ENCODE data around the gene PKNOX2. TPM values are rescaled to one million over a fixed set of nuclear protein-coding genes. Genes with fewer than 3 reads are reported as not detected.

PKNOX2 gene
- total and polyA plus RNA-seq, 9 donors, result 10.6 to 42.3 (median 30.0) TPM

DNA sequence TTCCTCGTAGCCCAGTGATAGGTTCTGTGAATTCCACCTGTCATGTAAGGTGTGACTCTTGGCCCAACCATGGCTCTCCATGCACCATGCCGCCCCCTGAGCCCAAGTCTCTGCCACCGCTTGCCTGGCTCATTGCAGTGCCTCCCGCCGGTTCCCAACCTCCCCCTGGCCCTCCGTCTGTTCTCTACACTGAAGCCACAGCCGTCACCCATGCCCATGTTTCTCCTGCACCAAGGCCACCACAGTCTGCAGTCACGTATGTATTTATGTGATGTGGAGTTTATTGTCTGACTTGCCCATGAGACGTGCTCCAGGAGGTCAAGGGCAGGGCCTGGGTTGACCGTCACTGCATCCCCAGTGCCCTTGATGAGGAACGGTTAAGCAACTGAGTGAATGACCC is 35.9 kb downstream of the PKNOX2 start:
- H3K27me3 ChIP-seq, result no peaks in the 10 kb centered on the region
- H3K9me3 ChIP-seq, result no peaks in the 10 kb centered on the region
- TF ChIP-seq EP300 (IDR thresholded peaks at IDR 0.05) (no peak), POLR2A (IDR thresholded peaks at IDR 0.05) (no peak)
- TF ChIP-seq, protein P1, sequence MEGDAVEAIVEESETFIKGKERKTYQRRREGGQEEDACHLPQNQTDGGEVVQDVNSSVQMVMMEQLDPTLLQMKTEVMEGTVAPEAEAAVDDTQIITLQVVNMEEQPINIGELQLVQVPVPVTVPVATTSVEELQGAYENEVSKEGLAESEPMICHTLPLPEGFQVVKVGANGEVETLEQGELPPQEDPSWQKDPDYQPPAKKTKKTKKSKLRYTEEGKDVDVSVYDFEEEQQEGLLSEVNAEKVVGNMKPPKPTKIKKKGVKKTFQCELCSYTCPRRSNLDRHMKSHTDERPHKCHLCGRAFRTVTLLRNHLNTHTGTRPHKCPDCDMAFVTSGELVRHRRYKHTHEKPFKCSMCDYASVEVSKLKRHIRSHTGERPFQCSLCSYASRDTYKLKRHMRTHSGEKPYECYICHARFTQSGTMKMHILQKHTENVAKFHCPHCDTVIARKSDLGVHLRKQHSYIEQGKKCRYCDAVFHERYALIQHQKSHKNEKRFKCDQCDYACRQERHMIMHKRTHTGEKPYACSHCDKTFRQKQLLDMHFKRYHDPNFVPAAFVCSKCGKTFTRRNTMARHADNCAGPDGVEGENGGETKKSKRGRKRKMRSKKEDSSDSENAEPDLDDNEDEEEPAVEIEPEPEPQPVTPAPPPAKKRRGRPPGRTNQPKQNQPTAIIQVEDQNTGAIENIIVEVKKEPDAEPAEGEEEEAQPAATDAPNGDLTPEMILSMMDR (IDR thresholded peaks at IDR 0.05), result no peak
- H3K4me1 ChIP-seq (ENCODE audit: insufficient read depth), result peaks cover 18% of the 10 kb centered on the region
- no peaks in the 10 kb centered on the region for H3K36me3 ChIP-seq
- no peak for DNase-seq
- H3K4me3 ChIP-seq, result no peak overlapping the region
- H3K27ac ChIP-seq, result no peak overlapping the region
- intact Hi-C loops (cut with DNase I), result no loop called here
- 92 to 96% (median 96%) methylated on average over 11 of the region's 11 CpGs for WGBS, 3 donors

DNA sequence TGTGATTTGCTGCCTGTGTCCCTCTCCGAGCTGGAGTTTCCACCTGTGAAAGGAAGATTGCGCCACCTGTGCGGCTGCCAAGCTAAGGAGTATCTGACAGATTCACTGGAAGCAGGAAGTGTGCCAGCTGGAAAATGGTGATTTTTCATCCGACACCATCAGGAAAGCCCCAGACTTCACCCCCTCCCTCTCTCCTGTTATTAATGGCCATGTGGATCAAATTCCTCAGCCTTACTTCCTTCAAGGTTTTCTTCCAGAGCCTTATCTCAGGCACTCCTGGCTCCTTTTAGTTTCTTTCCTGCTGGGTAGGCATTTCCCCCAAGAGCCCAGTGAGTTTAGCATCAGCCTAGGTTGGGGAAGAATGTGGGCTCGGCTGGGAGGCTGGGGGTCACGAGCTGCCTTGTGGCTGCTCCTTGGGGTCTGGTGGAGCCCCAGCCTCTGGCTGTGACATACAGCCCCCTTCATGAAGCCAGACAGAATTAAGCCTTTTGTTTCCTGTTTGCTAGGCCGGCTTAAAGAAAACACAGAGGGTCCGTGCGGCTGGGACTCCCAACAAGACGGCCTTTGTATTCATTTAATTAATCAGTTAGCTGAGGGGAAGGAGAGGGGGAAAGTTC is 37.1 kb downstream of the PKNOX2 start:
- peak; percentile 39 to 65 (median 57) for DNase-seq
- H3K4me1 ChIP-seq (ENCODE audit: insufficient read depth), result peaks cover 16% of the 10 kb centered on the region
- no peaks in the 10 kb centered on the region for H3K36me3 ChIP-seq
- TF ChIP-seq POLR2A (IDR thresholded peaks at IDR 0.05), result no peak
- no peak for TF ChIP-seq EP300 (IDR thresholded peaks at IDR 0.05)
- TF ChIP-seq, protein P1 (IDR thresholded peaks at IDR 0.05), result no peak
- H3K27me3 ChIP-seq, result no peaks in the 10 kb centered on the region
- intact Hi-C loops (cut with DNase I), result no loop called here
- 17 to 29% (median 27%) methylated on average over 10 of the region's 10 CpGs for WGBS, 3 donors
- H3K27ac ChIP-seq, result no peak overlapping the region
- no peak overlapping the region for H3K4me3 ChIP-seq
- H3K9me3 ChIP-seq, result no peaks in the 10 kb centered on the region

DNA sequence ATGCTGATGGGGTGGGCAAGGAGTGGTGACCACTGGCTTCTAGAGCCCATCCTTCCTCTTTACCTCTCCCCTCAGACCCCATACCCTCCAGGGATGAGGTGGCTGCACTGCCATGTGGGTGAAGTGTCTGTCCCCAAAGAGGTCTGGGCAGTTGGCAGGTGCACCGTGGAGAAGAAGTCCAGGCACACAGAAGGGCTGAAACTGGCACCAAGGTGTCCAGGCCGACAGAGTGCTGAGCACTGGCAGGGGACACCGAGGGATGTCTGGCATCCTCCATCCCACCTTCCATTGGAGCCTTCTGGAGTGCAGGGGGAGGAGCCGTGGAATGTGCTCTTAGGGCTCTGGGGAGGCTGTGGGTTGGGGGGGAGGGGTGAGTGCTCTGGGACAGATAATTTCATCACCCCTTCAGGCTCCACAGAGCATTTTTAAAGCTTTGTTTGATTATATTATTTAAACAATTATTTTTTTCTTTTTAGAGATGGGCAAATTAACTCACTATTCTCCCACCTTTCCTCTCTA is 37.9 kb downstream of the PKNOX2 start:
- TF ChIP-seq, protein P1 (IDR thresholded peaks at IDR 0.05), result no peak
- no peak for TF ChIP-seq POLR2A (IDR thresholded peaks at IDR 0.05)
- TF ChIP-seq EP300 (IDR thresholded peaks at IDR 0.05), result no peak
- Histone ChIP-seq H3K27ac (no peak overlapping the region), H3K36me3 (no peaks in the 10 kb centered on the region), H3K4me1 (ENCODE audit: insufficient read depth) (peaks cover 16% of the 10 kb centered on the region), H3K4me3 (no peak overlapping the region), H3K27me3 (no peaks in the 10 kb centered on the region), H3K9me3 (no peaks in the 10 kb centered on the region)
- 43 to 57% (median 52%) methylated on average over 4 of the region's 4 CpGs for WGBS, 3 donors
- DNase-seq, result no peak
- intact Hi-C loops (cut with DNase I), result no loop called here

DNA sequence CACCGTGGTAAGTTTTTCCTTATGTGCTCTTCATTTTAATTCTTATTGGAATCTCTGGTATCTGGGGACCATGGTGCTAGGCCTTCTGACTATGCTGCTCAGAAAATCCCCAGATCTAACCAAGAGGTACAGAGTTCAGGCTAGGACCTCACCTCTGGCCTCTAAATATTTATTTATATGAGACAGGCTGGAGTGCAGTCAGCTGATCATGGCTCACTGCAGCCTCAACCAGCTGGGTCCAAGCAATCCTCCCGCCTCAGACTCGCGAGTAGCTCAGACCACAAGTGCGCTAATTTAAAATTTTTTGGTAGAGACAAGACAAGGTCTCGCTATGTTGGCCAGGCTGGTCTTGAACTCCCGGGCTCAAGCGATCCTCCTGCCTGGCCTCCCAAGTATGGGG is 38.4 kb downstream of the PKNOX2 start:
- Histone ChIP-seq H3K36me3 (no peaks in the 10 kb centered on the region), H3K4me1 (ENCODE audit: insufficient read depth) (peaks cover 16% of the 10 kb centered on the region), H3K27me3 (no peaks in the 10 kb centered on the region), H3K9me3 (no peaks in the 10 kb centered on the region), H3K4me3 (no peak overlapping the region), H3K27ac (no peak overlapping the region)
- no peak for TF ChIP-seq POLR2A (IDR thresholded peaks at IDR 0.05)
- TF ChIP-seq, protein P1 (IDR thresholded peaks at IDR 0.05), result no peak
- no peak for TF ChIP-seq EP300 (IDR thresholded peaks at IDR 0.05)
- DNase-seq, result no peak
- WGBS, 3 donors, result 91 to 96% (median 94%) methylated on average over 8 of the region's 8 CpGs
- intact Hi-C loops (cut with DNase I), result no loop called here

All from ovary (tissue), 9 donors.